GM18526 (cell line): Measurements from ENCODE around the gene CXADR.

Source experiments
- POLR2A ChIP-seq: IDR thresholded peaks from 3 replicates; pipeline ENCODE4 v1.6.1; 2011; ENCODE audit not compliant: insufficient read length; ENCODE audit errors: extremely low read depth

Gene CXADR

DNA sequence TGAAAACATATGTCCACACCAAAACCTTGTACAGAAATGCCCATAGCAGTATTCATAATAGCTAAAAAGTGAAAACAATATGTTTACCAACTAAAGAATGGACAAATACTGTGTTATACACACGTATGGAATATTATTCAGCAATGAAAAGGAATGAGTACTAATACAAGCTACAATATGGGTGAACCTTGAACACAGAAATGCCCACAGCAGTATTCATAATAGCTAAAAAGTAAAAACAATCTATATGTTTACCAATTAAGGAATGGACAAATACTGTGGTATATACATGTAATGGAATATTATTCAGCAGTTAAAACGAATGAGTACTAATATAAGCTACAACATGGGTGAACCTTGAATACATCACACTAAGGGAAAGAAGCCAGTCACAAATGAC lies 96.8 kb downstream of the CXADR start:
- no peak for TF ChIP-seq POLR2A

- TF ChIP-seq POLR2A: no peak
Measured at GRCh38 chr21:17610911-17611310, 98.1 kb downstream of the CXADR start.

- TF ChIP-seq POLR2A: peak; percentile 54
Measured at GRCh38 chr21:17611414-17612022, 98.7 kb downstream of the CXADR start.

- TF ChIP-seq POLR2A: no peak
Measured at GRCh38 chr21:17612023-17612564, 99.3 kb downstream of the CXADR start.

- peak; percentile 82 for TF ChIP-seq POLR2A
Measured at GRCh38 chr21:17612565-17613241, 99.9 kb downstream of the CXADR start, which contains the start of gene BTG3. Gene BTG3, minus strand, starts transcription at chr21:17612901. Its CDS starts 3,757 bp downstream, at chr21:17609144.

DNA sequence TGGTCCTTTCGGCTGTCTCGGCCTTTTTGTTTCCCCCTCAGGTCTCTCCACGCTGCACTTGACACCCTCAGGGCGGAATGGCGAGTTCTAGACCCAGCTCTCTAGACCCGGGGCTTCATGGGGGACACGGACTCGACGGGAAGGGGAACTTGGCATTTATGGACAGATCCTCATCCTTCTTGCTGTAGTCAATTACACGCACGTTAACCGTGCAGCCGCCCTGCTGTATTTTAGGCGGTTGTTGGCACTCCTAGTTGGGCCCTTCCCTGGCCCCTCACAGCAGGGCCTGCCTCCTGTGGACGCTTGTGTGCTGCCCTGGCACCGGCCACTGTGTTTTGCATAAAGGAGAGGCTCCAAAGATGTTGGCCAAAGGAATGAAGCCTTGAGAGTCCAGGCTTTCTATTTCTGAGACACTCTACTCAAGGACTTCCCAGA lies 100.4 kb downstream of the CXADR start:
- TF ChIP-seq POLR2A: no peak

- TF ChIP-seq POLR2A: no peak
Measured at GRCh38 chr21:17616831-17617230, 104.0 kb downstream of the CXADR start.

- no peak for TF ChIP-seq POLR2A
Measured at GRCh38 chr21:17622018-17622417, 109.2 kb downstream of the CXADR start.

DNA sequence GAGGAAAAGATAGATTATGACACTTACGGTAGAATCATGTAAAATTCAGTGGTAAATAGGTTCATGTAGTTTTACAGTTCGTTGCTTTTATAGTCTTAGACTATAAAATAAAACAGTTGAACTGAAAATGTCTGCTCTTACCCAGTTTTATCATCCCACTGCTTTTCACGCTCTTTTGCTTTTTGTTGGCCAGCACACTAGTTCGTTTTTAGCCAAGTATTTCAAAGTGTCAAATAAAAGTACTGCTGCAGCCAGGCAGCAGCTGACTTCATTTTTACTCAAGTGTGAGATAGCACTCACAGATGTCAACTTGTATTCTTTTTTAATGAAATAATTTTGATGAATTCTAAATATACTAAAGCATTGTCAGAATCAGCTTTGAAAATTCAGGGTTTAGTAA lies 118.4 kb downstream of the CXADR start:
- no peak for TF ChIP-seq POLR2A

- no peak for TF ChIP-seq POLR2A
Measured at GRCh38 chr21:17636711-17637110, 123.9 kb downstream of the CXADR start.

DNA sequence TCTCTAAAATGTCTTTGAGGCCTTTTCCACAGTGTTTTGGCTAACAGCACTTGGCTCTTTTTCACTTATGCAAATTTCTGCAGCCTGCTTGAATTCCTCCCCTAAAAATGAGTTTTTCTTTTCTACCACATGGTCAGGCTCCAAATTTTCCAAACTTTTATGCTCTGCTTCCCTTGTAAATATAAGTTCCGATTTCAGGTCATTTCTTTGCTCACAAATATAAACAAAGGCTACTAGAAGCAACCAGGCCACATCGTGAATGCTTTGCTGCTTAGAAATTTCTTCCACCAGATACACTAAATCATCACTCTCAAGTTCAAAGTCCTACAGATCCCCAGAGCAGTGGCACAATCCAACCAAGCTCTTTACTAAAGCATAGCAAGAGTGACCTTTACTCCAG lies 128.0 kb downstream of the CXADR start:
- no peak for TF ChIP-seq POLR2A
